Endothelial cell of umbilical vein (primary cell): ENCODE measurements around the gene INIP. TPM values are rescaled to one million over a fixed set of nuclear protein-coding genes. Genes with fewer than 3 reads are reported as not detected.

Experiments
- BruUV-seq: library from RNA; stranded (reverse); fragments of 400-500 nt; replicated peaks from 2 replicates; lab custom pipeline; 2021; lab: Mats Ljungman, UMichigan
- CTCF ChIA-PET: fragments of 300-600, 350-600 bp; sonication (Branson Sonifier 250); formaldehyde crosslinking; loops from one replicate; lab custom pipeline; 2021; ENCODE audit warnings: antibody characterized with exemption, inconsistent platforms; lab: Charles Lee
- POLR2A ChIA-PET: fragments of 300-600, 350-600 bp; sonication (Branson Sonifier 250); formaldehyde crosslinking; loops from one replicate; lab custom pipeline; 2021; ENCODE audit warnings: antibody characterized with exemption, inconsistent platforms; lab: Charles Lee
- DNase-seq: peaks from one replicate; pipeline ENCODE4 v3.0.0-alpha.2; 2011; ENCODE audit warnings: low read depth, low spot score
- FAIRE-seq: peaks from 2 replicates; lab custom pipeline; 2011; peaks lifted over from hg19 to GRCh38; lab: Jason Lieb, UNC
- H2AFZ ChIP-seq: 2 replicates; pipeline ENCODE4 v1.6.0; 2012; ENCODE audit warnings: low read depth, low read length, control low read depth, inconsistent platforms
- H3K27ac ChIP-seq: 2 replicates; pipeline ENCODE4 v1.5.1; 2011; ENCODE audit warnings: low read depth, mild to moderate bottlenecking, control low read depth, low read length, moderate library complexity; ENCODE audit not compliant: insufficient read depth
- H3K27me3 ChIP-seq, 2 experiments: 2 replicates each; pipeline versions ENCODE4 v1.6.0 to v1.6.1; 2011; ENCODE audit warnings: low read length in 2 of 2, mixed read lengths in 1 of 2; ENCODE audit not compliant: control insufficient read depth in 2 of 2, insufficient read depth in 2 of 2
- H3K36me3 ChIP-seq, 2 experiments: 2 replicates in 1 of 2; 3 replicates in 1 of 2; pipeline ENCODE4 v1.5.1; 2011; ENCODE audit warnings: low read length in 2 of 2, mild to moderate bottlenecking in 1 of 2, moderate library complexity in 1 of 2; ENCODE audit not compliant: control insufficient read depth in 2 of 2, insufficient read depth in 2 of 2; ENCODE audit errors: extremely low read depth in 1 of 2
- H3K4me1 ChIP-seq: 3 replicates; pipeline ENCODE4 v1.5.1; 2011; ENCODE audit warnings: mild to moderate bottlenecking, low read length; ENCODE audit not compliant: control insufficient read depth, insufficient read depth; ENCODE audit errors: extremely low read depth
- H3K4me2 ChIP-seq: 2 replicates; pipeline ENCODE4 v1.6.1; 2011; ENCODE audit warnings: low read length, control low read depth, mixed read lengths; ENCODE audit not compliant: insufficient read depth
- H3K4me3 ChIP-seq, 3 experiments: fragments of 200-600 bp in 1 of 3; sonication (generic), shearing (Covaris generic) in 1 of 3; replicated peaks in 1 of 3; 2 replicates each; pipeline ENCODE4 v1.5.1; 2011 to 2016; ENCODE audit warnings: control low read depth in 3 of 3, low read length in 3 of 3, mild to moderate bottlenecking in 2 of 3, inconsistent platforms in 1 of 3, low read depth in 1 of 3, moderate library complexity in 1 of 3; ENCODE audit not compliant: insufficient read depth in 1 of 3
- H3K79me2 ChIP-seq: 2 replicates; pipeline ENCODE4 v1.6.0; 2012; ENCODE audit warnings: low read length, inconsistent platforms; ENCODE audit not compliant: control insufficient read depth, insufficient read depth
- H3K9ac ChIP-seq: replicated peaks from 2 replicates; pipeline ENCODE3; 2011; ENCODE audit warnings: low read length, control low read depth; ENCODE audit not compliant: insufficient read depth; ENCODE audit errors: extremely low read depth
- H3K9me1 ChIP-seq: replicated peaks from 3 replicates; pipeline ENCODE4 v1.6.0; 2011; ENCODE audit warnings: mild to moderate bottlenecking, low read length; ENCODE audit not compliant: control insufficient read depth, insufficient read depth; ENCODE audit errors: extremely low read depth
- H3K9me3 ChIP-seq: replicated peaks from 2 replicates; pipeline ENCODE4 v1.5.1; 2012; ENCODE audit warnings: low read length, inconsistent platforms; ENCODE audit not compliant: control insufficient read depth, insufficient read depth
- H4K20me1 ChIP-seq: replicated peaks from 2 replicates; pipeline ENCODE3; 2011; ENCODE audit warnings: mild to moderate bottlenecking, low read length; ENCODE audit not compliant: control insufficient read depth, insufficient read depth; ENCODE audit errors: extremely low read depth
- CTCF ChIP-seq, 2 donors: IDR thresholded peaks; 1 replicate in 1 of 2; 2 replicates in 1 of 2; pipeline ENCODE4 v1.5.1; 2011; ENCODE audit warnings: low read length in 2 of 2, mild to moderate bottlenecking in 2 of 2, moderate library complexity in 2 of 2, control low read depth in 1 of 2, inconsistent platforms in 1 of 2, low read depth in 1 of 2; ENCODE audit not compliant: insufficient read depth in 1 of 2; ENCODE audit errors: extremely low read depth in 1 of 2
- EZH2 ChIP-seq: IDR thresholded peaks from 2 replicates; pipeline ENCODE4 v1.6.1; 2012; ENCODE audit warnings: borderline replicate concordance, low read depth, mild to moderate bottlenecking, moderate library complexity, low read length, inconsistent platforms; ENCODE audit not compliant: severe bottlenecking
- FOS ChIP-seq: IDR thresholded peaks from 2 replicates; pipeline ENCODE4 v1.6.1; 2011; ENCODE audit warnings: mild to moderate bottlenecking, low read length, moderate library complexity, borderline replicate concordance; ENCODE audit not compliant: insufficient read depth
- GATA2 ChIP-seq: IDR thresholded peaks from 2 replicates; pipeline ENCODE4 v1.7.0; 2011; ENCODE audit warnings: low read depth, mild to moderate bottlenecking, moderate library complexity, mixed read lengths, low read length; ENCODE audit not compliant: insufficient read length, insufficient read depth
- JUN ChIP-seq: IDR thresholded peaks from 2 replicates; pipeline ENCODE4 v1.6.1; 2011; ENCODE audit warnings: borderline replicate concordance, low read depth; ENCODE audit not compliant: insufficient read length, insufficient read depth
- MAX ChIP-seq: IDR thresholded peaks from 2 replicates; pipeline ENCODE4 v1.6.1; 2011; ENCODE audit not compliant: insufficient read depth, insufficient read length
- MYC ChIP-seq: IDR thresholded peaks from one replicate; pipeline ENCODE4 v1.6.1; 2011; ENCODE audit warnings: mild to moderate bottlenecking, low read depth, low read length
- POLR2A ChIP-seq: IDR thresholded peaks from 2 replicates; pipeline ENCODE4 v1.6.1; 2012; ENCODE audit warnings: low read depth, mild to moderate bottlenecking, control low read depth, low read length
- POLR2AphosphoS5 ChIP-seq: IDR thresholded peaks from 2 replicates; pipeline ENCODE4 v1.6.1; 2012; ENCODE audit warnings: low read depth, mild to moderate bottlenecking, control low read depth, low read length, moderate library complexity; ENCODE audit not compliant: insufficient read depth
- dilution Hi-C: fragments of 300-500 bp; cut with MboI; formaldehyde crosslinking; loops from one replicate; pipeline ENCODE4 v1.15.0; 2019; ENCODE audit warnings: low sequenced_read_pairs; ENCODE audit not compliant: extremely low pct_ligation_motif_present
- intact Hi-C: fragments of 100-400 bp; cut with micrococcal nuclease; formaldehyde crosslinking; loops from one replicate; pipeline ENCODE4 v1.10.0; 2022
- polyA plus RNA-seq, 4 experiments: library from polyadenylated mRNA; depleted of rRNA in 3 of 4; stranded (reverse) in 3 of 4; unstranded in 1 of 4; fragments of >200 nt; gene quantifications; 2 replicates each; pipeline versions ENCODE4 v1.2.1 to v1.2.3, GENCODE V29; 2011 to 2012; ENCODE audit warnings: missing spikeins in 1 of 4
- total RNA-seq: library from RNA; stranded (reverse); gene quantifications from 2 replicates; pipeline ENCODE4 v1.2.3, GENCODE V29; 2021

The INIP gene
- total and polyA plus RNA-seq, 2 donors (not counting 3 experiments of a cell fraction or from before 2014, with no cell fraction given), result 12.3 to 25.7 TPM

- Histone ChIP-seq H3K36me3 (no peaks in the 10 kb centered on the region), H3K4me1 (no peaks in the 10 kb centered on the region), H3K4me2 (no peak overlapping the region), H3K9me3 (no peaks in the 10 kb centered on the region), H3K9me1 (no peaks in the 10 kb centered on the region), H2AFZ (no peak overlapping the region), H3K79me2 (no peaks in the 10 kb centered on the region), H3K27ac (no peak overlapping the region), H4K20me1 (no peaks in the 10 kb centered on the region), H3K9ac (no peak overlapping the region), H3K4me3 (no peak overlapping the region), H3K27me3 (no peaks in the 10 kb centered on the region)
- ChIA-PET CTCF (interaction anchor here (0.7 kb wide), 1 partner anchor 8 kb away, joined by 3 read pairs; no protein-coding TSS in a partner anchor), POLR2A (no interaction called here)
- FAIRE-seq (no peak), DNase-seq (peak; percentile 56)
- TF ChIP-seq JUN (no peak), POLR2A (no peak), EZH2 (no peak), CTCF (IDR thresholded peaks at IDR 0.05; ENCODE audit: extremely low read depth in 1 of 2, insufficient read depth in 1 of 2, low read depth in 1 of 2, low read length in 2 of 2) (no peak), GATA2 (no peak), MYC (no peak), FOS (no peak), MAX (no peak), POLR2AphosphoS5 (no peak)
- BruUV-seq, result no TSS peak
- dilution Hi-C loops, result no loop called here
- intact Hi-C loops, result no loop called here
Measured at GRCh38 chr9:112670991-112671625, 46.8 kb downstream of the INIP start.
